NCI-H1105 treated with DMSO at 0.1 percent for 48 hours (cell line): ENCODE data around the gene LRRC14B.
"Not testable (repeated sequence)": the region's sequence is repeated elsewhere in the genome, so short reads cannot be mapped to it uniquely, and the experiment has no call there.

ENCODE experiments used
- DNase-seq: peaks from one replicate; lab custom pipeline; 2025; lab: John Stamatoyannopoulos, UW

LRRC14B gene

GRCh38 chr5:192970-193831 is 1.9 kb downstream of the LRRC14B start:
- no peak for DNase-seq

- DNase-seq, result no peak
These were observed 2.8 kb downstream of the LRRC14B start for GRCh38 chr5:194102-194501.

DNA sequence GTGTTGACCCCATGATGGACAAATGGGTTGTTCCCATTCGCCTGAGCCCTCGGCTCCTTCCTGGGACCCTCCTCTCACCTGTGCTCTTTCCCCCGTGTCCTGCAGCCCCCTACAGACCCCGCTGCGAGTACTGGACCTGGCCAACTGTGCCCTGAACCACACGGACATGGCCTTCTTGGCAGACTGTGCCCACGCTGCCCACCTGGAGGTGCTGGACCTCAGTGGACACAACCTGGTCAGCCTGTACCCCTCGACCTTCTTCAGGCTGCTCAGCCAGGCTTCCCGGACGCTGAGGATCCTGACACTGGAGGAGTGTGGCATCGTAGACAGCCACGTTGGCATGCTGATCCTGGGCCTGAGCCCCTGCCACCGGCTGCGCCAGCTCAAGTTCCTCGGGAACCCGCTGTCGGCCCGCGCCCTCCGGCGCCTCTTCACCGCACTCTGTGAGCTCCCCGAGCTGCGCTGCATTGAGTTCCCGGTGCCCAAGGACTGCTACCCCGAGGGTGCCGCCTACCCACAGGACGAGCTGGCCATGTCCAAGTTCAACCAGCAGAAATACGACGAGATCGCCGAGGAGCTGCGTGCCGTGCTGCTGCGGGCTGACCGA is 3.4 kb downstream of the LRRC14B start:
- DNase-seq, result no peak

DNA sequence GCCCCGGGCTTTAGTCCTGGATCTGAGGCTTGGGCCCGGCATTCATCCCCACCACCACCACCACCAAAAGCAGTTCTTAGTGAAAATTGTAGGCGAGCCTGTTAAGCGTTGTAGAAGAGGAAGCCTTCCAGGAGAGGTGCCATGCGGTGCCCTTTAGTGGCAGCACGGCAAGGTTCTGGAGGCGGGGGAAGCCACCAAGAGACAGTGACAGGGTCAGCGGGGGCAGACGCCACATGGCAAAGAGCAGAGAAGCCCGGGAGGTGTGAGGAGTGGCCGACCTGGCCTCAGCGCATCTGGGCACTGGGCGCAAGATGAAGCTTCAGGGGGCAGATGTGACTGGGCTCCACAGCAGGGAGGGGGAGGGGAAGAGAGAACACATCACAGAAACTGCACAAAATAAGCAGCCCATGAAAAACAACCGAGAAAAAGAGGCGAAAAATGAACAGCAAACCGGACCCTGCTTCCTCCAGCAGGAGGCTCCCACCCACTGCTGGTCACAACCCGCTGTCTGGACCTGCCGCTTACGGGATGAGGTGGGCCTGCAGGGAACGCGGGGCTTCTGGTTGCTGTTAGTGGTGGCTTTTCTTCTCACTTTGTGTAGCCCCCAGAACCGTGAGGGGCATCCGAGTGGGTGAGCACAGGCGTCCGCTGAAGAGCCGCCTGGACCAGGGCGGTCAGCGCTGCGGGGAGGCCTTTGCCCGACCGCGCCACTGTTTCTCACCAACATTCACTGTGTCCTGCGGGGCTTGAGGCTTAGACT is 4.3 kb downstream of the LRRC14B start:
- DNase-seq, result no peak

DNA sequence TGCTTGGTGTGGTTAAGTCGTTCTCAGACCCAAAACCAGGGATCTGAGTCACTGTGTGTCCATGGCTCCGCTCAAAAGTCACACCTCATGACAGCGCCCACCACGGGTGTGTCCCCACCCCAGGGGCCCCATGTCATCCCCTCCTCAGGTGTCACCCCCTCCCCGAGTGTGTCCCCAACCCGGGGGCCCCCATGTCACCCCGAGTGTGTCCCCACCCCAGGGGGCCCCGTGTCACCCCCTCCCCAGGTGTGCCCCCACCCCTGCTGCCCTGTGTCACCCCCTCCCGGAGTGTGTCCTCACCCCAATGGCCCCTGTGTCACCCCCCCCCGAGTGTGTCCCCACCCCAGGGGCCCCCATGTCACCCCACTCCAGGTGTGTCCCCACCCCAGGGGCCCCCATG is 5.1 kb downstream of the LRRC14B start:
- no peak for DNase-seq

DNA sequence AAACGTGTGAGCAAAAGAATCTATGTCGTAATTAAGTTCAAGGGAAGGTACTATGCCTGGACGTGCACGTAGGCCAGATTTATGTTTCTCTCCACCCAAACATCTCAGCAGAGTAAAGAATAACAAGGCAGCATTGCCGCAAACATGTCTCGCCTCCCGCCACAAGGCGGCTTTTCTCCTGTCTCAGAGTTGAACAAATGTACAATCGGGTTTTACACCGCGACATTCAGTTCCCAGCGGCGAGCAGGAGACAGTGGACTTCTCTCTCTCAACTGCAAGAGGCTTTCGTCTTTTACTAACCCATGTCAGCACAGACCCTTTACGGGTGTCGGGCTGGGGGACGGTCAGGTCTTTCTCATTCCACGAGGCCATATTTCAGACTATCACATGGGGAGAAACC is 5.7 kb downstream of the LRRC14B start:
- not testable (repeated sequence) for DNase-seq

DNA sequence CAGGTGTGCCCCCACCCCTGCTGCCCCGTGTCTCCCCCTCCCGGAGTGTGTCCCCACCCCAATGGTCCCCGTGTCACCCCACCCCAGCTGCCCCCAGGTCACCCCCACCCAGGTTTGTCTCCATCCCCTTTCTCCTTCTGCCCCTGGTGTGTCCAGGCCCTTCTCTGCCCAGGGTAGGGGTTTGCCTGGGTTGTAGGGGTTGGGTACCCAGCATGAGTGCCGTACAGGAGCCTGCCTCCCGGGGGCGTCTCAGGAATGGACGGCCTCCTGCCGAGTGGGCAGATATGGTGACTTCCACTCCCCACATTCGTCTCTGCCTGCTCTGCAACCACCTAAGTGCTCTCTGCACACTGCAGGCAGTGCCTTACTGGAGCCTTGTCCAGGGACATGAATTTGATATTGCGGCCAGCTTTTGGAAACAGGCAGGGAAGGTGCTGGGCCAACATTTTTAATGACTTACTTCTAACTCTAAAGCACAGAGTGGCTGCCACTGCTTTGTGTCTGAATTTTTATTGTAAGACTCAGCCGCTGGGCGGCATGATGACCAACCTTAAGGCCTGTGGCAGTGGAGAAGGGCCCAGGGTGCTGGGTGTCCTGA is 6.7 kb downstream of the LRRC14B start:
- no peak for DNase-seq

- DNase-seq, result no peak
These were observed 7.4 kb downstream of the LRRC14B start for GRCh38 chr5:198516-199196.

GRCh38 chr5:199197-199949 is 8.1 kb downstream of the LRRC14B start:
- DNase-seq, result no peak

GRCh38 chr5:199950-200645 is 8.8 kb downstream of the LRRC14B start:
- DNase-seq, result no peak

GRCh38 chr5:200985-201384 is 9.7 kb downstream of the LRRC14B start:
- no peak for DNase-seq

- DNase-seq, result no peak
These were observed 10.4 kb downstream of the LRRC14B start for GRCh38 chr5:201672-202071.

GRCh38 chr5:203246-203930 is 12.1 kb downstream of the LRRC14B start:
- DNase-seq, result no peak

- DNase-seq, result no peak
These were observed 12.7 kb downstream of the LRRC14B start for GRCh38 chr5:204001-204400.

- DNase-seq, result no peak
These were observed 13.2 kb downstream of the LRRC14B start for GRCh38 chr5:204462-204861.

DNA sequence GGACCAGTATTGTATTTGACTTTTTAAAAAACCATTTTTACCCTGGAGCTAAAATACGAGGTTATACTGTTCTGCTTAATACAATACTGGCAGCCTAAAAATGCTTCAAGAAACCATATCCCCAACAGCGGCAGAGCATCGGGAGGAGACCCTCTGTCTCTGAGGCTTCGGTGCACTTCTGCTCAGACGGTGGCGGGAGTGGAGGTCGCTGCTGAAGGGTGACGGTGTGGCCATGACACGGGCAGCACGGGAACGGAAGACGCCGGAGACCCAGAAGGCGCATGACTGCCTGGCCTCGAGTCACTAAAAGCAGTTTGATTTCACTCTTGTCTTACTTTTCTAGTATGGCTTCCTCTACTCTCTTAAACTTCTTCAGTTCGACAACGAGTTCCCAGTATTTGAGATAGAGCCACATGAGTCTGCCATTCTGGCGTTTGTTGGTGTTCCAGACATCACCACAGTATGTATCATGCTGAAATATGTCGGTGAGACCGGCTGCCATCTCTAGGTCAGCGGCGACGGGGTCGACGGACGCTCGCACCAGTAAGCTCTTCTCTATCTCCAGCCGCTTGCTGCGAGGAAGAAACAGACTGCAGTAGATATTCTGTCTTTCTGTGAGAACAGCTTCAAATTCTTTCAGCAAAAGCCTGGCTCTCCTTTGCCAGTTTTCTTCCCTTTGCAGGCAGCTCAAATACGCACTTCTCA is 13.8 kb downstream of the LRRC14B start:
- no peak for DNase-seq

GRCh38 chr5:206406-206805 is 15.1 kb downstream of the LRRC14B start:
- DNase-seq, result no peak

GRCh38 chr5:206927-207536 is 15.7 kb downstream of the LRRC14B start:
- no peak for DNase-seq

DNA sequence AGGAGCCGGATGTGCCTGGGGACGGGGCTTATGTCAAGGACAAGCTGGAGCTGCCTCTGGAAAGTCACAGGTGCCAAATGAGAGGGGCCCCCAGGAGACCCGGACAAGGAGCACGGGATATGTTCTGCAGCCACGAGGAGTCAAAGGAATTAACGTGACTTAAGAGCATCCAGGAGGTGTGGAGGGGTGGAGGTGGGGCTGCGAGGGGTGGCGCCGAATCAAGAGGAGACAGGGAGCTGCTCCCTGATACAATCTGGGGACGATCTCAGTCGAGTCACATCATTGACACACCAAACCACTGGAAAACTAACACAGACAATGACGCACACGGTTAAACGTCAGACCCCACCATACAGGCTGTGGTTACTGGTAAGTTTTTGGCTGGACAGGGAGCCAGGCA is 16.3 kb downstream of the LRRC14B start:
- DNase-seq, result no peak
